Lung (tissue), 12 donors: ENCODE measurements around the gene VWC2L. TPM values are rescaled to one million over a fixed set of nuclear protein-coding genes. Genes with fewer than 3 reads are reported as not detected.

ENCODE experiments used
- ATAC-seq: fragments of 200-7000 bp; cut with Tn5 transposase; one replicate; pipeline ENCODE4 v1.9.1; 2020; ENCODE audit warnings: moderate number of reproducible peaks; ENCODE audit not compliant: insufficient read depth, low FRiP score
- DNase-seq, 3 donors: peaks; one replicate each; pipeline ENCODE4 v3.0.0-alpha.2; 2013 to 2017
- H3K27ac ChIP-seq, 2 donors: one replicate each; pipeline ENCODE4 v1.5.1; 2013; ENCODE audit warnings: mild to moderate bottlenecking in 2 of 2, moderate library complexity in 2 of 2, control low read depth in 1 of 2, inconsistent platforms in 1 of 2, low read depth in 1 of 2, low read length in 1 of 2
- H3K27me3 ChIP-seq, 3 donors: one replicate each; pipeline ENCODE4 v1.5.1; 2013; ENCODE audit warnings: low read length in 2 of 3; ENCODE audit not compliant: control insufficient read depth in 3 of 3, insufficient read depth in 3 of 3
- H3K36me3 ChIP-seq, 4 donors: one replicate each; pipeline ENCODE4 v1.5.1; 2013; ENCODE audit warnings: low read length in 4 of 4, mild to moderate bottlenecking in 1 of 4, moderate library complexity in 1 of 4; ENCODE audit not compliant: control insufficient read depth in 4 of 4, insufficient read depth in 4 of 4
- H3K4me1 ChIP-seq, 5 donors: one replicate each; pipeline ENCODE4 v1.5.1; 2013; ENCODE audit warnings: low read length in 5 of 5, mild to moderate bottlenecking in 2 of 5, moderate library complexity in 1 of 5; ENCODE audit not compliant: control insufficient read depth in 5 of 5, insufficient read depth in 5 of 5
- H3K4me3 ChIP-seq: one replicate; pipeline ENCODE4 v1.5.1; 2013; ENCODE audit warnings: mild to moderate bottlenecking, control low read depth, moderate library complexity
- H3K9ac ChIP-seq, 2 donors: one replicate each; pipeline ENCODE4 v1.5.1; 2013; ENCODE audit warnings: low read length in 2 of 2, control low read depth in 1 of 2; ENCODE audit not compliant: insufficient read depth in 1 of 2
- H3K9me3 ChIP-seq, 4 donors: one replicate each; pipeline ENCODE4 v1.5.1; 2013; ENCODE audit warnings: low read length in 3 of 4, mild to moderate bottlenecking in 1 of 4, moderate library complexity in 1 of 4; ENCODE audit not compliant: control insufficient read depth in 4 of 4, insufficient read depth in 3 of 4
- CTCF ChIP-seq: IDR thresholded peaks from 2 replicates; pipeline ENCODE4 v1.5.1; 2012; ENCODE audit warnings: mild to moderate bottlenecking; ENCODE audit errors: control extremely low read depth, extremely low read depth
- WGBS, 2 donors: extraction: QIAGEN DNeasy Blood & Tissue Kit; methylation state at CpG; one replicate each; pipeline ENCODE4 v1.1.7; 2013; 5-methylcytosine and 5-hydroxymethylcytosine counted together
- polyA plus RNA-seq, 2 donors: library from polyadenylated mRNA; stranded (reverse); fragments of 200-250 nt; gene quantifications; one replicate each; pipeline ENCODE4 v1.2.1, GENCODE V29; 2013
- total RNA-seq, 2 donors: library from RNA; depleted of rRNA in 1 of 2; stranded (reverse); fragments of >200 nt in 1 of 2; gene quantifications; one replicate each; pipeline ENCODE4 v1.2.1, GENCODE V29; 2014 to 2021
- donor health status: control.
- donor health status: control.
- donor health status: Bipolar disorder and iron deficiency.
- donor health status: healthy.
- donor health status: DM: yes; HTN: yes; CAD: no.

Gene VWC2L
- total and polyA plus RNA-seq, 4 donors: 0.01 to 0.57 (median 0.14) TPM

GRCh38 chr2:214469728-214470127 is 58.9 kb downstream of the VWC2L start:
- no peaks in the 10 kb centered on the region for H3K4me1 ChIP-seq
- no peaks in the 10 kb centered on the region for H3K27me3 ChIP-seq
- no peak overlapping the region for H3K4me3 ChIP-seq
- H3K9ac ChIP-seq: no peak overlapping the region
- TF ChIP-seq CTCF: no peak
- DNase-seq: no peak
- 83 to 90% methylated on average over 3 of the region's 3 CpGs for WGBS, 2 donors
- H3K27ac ChIP-seq: no peak overlapping the region
- H3K36me3 ChIP-seq: no peaks in the 10 kb centered on the region
- ATAC-seq: no peak
- no peaks in the 10 kb centered on the region for H3K9me3 ChIP-seq

GRCh38 chr2:214471382-214471781 is 60.5 kb downstream of the VWC2L start:
- H3K27ac ChIP-seq: no peak overlapping the region
- H3K4me1 ChIP-seq: no peaks in the 10 kb centered on the region
- H3K9ac ChIP-seq: no peak overlapping the region
- no peak for TF ChIP-seq CTCF
- no peaks in the 10 kb centered on the region for H3K9me3 ChIP-seq
- no peak overlapping the region for H3K4me3 ChIP-seq
- 81 to 89% methylated on average over 1 of the region's 1 CpG for WGBS, 2 donors
- DNase-seq (no peak), ATAC-seq (no peak)
- H3K36me3 ChIP-seq: no peaks in the 10 kb centered on the region
- no peaks in the 10 kb centered on the region for H3K27me3 ChIP-seq

GRCh38 chr2:214471990-214472389 is 61.1 kb downstream of the VWC2L start:
- Histone ChIP-seq H3K27ac (no peak overlapping the region), H3K36me3 (no peaks in the 10 kb centered on the region), H3K27me3 (no peaks in the 10 kb centered on the region), H3K4me1 (no peaks in the 10 kb centered on the region), H3K9me3 (no peaks in the 10 kb centered on the region), H3K4me3 (no peak overlapping the region), H3K9ac (no peak overlapping the region)
- ATAC-seq (no peak), DNase-seq (no peak)
- WGBS, 2 donors: 93 to 94% methylated on average over 1 of the region's 1 CpG
- no peak for TF ChIP-seq CTCF

GRCh38 chr2:214477305-214477704 is 66.5 kb downstream of the VWC2L start:
- H3K9me3 ChIP-seq: no peaks in the 10 kb centered on the region
- no peak for TF ChIP-seq CTCF
- no peak overlapping the region for H3K9ac ChIP-seq
- peaks cover 0 to 9% (median 0%) of the 10 kb centered on the region in 5 donors for H3K4me1 ChIP-seq
- no peak for DNase-seq
- no peak for ATAC-seq
- no peak overlapping the region for H3K27ac ChIP-seq
- 75 to 80% methylated on average over 2 of the region's 2 CpGs for WGBS, 2 donors
- no peaks in the 10 kb centered on the region for H3K36me3 ChIP-seq
- H3K27me3 ChIP-seq: no peaks in the 10 kb centered on the region
- H3K4me3 ChIP-seq: no peak overlapping the region
